Activated CD8-positive, alpha-beta memory T cell treated with anti-CD3 and anti-CD28 coated beads, Interleukin-2, amount 50 U/mL, for 1 hour (primary cell): ENCODE data around the gene SLC34A1.
"Not testable (repeated sequence)": the region's sequence is repeated elsewhere in the genome, so short reads cannot be mapped to it uniquely, and the experiment has no call there.

Experiments
- DNase-seq: peaks from one replicate; pipeline ENCODE4 v3.0.0-alpha.2; 2020; ENCODE audit errors: extremely low read depth

The SLC34A1 gene

DNA sequence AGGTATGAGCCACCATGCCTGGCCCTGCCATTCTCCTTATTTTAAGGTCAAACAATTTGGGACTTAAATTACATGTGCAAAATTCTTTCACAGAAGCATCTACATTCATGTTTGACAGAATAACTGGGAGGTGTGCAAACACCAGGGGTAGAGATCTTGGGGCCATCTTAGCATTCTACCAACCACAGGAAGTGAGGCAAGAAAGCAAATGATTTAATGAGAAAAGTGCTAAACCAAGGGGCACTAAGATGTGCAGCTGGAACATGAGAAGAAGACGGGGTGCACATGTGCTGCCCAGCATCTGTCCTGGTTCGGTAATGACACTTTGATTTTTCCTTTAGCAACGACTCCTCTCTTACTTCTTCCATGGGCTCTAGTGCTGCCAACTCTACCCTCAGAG lies 26.3 kb downstream of the SLC34A1 start:
- DNase-seq, result no peak

GRCh38 chr5:177412603-177413233 lies 28.5 kb downstream of the SLC34A1 start:
- DNase-seq, result no peak

- DNase-seq, result no peak
Observed at GRCh38 chr5:177414481-177414880, 30.2 kb downstream of the SLC34A1 start.

GRCh38 chr5:177417081-177417480 lies 32.8 kb downstream of the SLC34A1 start:
- DNase-seq, result not testable (repeated sequence)

GRCh38 chr5:177419046-177419445 lies 34.8 kb downstream of the SLC34A1 start:
- DNase-seq, result no peak

DNA sequence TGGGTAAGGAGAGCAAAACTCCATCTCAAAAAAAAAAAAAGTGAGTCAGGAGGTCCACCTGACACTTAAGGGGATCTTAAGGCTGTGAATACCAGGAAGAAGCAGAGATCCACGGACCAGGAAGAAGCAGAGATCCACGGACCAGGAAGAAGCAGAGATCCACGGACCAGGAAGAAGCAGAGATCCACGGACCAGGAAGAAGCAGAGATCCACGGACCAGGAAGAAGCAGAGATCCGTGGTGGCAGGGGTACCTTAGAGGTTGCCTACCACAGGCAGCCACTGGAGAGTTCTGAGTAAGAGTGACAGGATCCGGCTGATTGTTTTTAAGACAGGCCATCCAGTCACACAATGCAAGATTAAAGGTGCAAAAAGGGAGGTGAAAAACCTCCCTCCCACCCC lies 36.2 kb downstream of the SLC34A1 start:
- not testable (repeated sequence) for DNase-seq

DNA sequence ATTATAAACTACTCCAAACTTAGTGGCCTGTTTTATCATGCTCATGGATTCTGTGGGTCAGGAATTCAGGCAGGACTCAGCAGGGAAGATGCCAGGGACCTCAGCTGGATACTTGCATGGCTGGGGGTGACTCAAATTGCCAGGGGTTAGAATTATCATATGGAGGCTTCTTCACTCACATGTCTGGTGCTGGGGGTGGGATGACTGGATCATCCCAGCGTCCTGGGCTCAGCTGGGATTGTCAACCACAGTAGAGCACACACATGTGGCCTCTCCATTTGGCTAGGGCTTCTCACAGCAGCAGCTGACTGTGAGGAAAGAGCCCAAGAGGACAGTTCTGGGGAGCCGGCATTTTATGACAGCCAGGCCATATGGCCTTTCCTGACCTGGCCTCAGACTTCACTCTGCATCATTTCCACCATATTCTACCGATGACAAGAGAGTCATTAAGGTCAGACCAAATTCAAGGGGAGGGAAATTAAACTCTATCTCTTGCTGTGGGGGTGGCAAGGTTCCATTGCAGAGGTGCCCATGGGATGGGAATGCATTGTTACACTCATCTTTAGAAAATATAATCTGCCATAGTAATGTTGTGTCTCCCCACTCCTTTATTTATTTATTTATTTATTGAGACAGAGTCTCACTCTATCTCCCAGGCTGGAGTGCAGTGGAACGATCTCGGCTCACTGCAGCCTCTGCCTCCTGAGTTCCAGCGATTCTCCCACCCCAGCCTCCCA lies 37.0 kb downstream of the SLC34A1 start:
- DNase-seq, result no peak

DNA sequence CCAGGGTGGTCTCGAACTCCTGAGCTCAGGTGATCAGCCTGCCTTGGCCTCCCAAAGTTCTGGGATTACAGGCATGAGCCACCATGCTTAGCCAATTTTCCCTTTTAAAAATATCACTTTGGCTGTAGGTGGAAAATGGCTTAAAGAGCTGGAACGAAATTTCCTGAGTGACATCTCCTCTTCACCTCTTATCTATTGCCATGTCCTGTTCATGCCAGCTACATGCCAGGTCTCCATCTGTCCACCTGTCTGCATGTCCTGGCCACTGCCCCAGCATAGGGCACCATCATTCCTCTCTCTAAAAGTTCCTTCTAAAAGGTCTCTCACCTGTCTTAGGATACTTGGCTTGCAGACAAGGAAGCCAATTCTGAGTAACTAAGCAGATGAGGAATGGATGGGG lies 39.4 kb downstream of the SLC34A1 start:
- DNase-seq, result no peak

GRCh38 chr5:177425196-177425800 lies 41.1 kb downstream of the SLC34A1 start:
- no peak for DNase-seq

DNA sequence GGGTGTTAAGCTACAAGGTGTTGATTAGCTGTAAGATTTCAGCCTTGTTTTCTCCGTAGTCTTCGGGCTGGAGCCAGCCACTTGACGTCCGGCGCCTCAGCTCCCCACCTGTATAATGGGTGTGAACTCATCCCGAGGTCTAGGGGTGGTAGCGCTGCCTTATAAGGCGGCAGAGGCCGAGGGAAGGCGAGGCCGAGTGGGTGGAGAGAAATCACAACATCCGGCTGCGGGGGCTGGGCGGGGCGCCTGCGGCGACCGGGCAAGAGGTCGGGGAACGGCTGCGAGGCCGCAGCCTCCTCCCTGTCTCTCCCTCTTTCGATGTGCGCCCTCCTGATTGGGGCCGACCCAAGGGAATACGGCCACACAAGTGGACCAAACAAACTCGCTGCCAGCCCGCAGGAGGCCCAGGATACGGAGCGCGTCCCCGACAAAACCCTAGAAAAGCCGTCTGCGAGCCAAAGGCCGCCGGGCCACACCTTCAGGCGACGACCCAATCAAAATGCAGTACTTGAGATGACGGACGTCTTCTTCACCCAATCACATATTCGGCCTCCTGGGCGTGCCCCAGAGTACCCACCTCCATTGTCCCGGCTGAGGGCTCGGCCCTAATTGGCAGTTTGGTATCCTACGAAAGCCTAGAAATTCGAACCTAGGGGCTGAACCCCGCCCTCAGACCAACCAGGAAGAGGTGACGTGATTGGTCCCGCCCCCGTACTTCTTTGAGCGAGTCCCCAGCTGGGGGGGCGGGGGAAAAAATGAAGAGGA lies 41.7 kb downstream of the SLC34A1 start:
- peak; percentile 100 for DNase-seq

DNA sequence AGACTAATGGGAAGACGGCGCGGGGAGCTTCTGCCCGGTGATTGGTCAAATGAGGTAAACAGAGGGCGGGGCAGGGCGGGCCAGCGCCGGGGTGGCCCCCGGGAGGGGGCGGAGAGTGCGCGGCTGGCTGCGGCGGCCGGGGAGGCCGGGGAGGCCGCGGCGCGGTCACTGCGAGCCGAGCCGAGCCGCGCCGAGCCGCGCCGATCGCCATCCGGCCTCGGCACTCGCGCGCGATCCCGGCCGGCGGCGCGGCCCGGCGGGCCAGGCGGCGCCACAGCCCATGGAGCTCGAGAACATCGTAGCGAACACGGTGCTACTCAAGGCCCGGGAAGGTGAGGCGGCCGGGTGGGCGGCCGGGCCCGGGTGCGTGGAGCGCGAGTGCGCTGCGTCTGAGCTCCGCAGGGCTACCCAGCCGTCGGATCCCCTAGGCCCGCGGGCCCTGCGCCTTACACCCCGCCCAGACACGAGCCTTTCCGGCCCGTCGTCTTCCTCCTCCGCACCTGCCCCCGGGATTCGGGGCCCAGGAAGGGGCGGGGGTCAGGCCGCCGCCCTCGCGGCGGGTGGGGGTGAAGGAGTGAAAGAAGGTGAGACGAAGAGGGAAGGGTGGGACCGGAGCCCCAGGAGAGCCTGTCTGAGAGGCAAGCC lies 42.5 kb downstream of the SLC34A1 start, which contains the start of gene GRK6:
Gene GRK6, plus strand, starts transcription at position 111 of the 645 bp plus-strand sequence. Its CDS starts 170 bp downstream, at position 281.
- no peak for DNase-seq

GRCh38 chr5:177427211-177427822 lies 43.1 kb downstream of the SLC34A1 start:
- no peak for DNase-seq

DNA sequence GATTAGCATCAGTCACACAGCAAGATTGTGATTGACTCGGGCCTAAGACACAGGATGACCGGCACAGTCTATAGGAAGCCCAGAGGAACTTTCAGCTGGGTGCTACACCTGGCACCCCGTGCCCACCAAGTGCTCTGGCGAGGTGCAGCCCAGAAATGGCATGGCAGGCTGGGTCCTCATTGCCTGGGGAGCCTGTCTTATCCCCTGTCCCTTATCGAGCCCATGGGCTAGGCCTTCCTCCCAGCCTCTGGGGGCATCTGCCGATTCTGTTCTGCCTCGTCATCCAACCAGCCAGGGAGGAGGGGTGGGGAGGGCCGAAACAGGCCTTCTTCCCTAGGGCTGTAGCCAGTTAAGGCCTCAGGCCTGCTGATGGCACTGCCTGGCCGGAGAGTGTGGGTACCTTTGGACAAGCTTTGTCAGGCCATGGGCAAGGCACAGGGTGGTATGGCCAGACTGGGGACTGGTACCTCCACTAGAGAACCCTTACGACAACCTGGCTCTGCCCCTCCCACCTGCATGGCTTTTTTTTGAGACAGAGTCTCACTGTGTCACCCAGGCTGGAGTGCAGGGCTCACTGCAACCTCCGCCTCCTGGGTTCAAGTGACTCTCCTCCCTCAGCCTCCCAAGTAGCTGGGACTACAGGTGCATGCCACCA lies 43.8 kb downstream of the SLC34A1 start:
- DNase-seq, result no peak

DNA sequence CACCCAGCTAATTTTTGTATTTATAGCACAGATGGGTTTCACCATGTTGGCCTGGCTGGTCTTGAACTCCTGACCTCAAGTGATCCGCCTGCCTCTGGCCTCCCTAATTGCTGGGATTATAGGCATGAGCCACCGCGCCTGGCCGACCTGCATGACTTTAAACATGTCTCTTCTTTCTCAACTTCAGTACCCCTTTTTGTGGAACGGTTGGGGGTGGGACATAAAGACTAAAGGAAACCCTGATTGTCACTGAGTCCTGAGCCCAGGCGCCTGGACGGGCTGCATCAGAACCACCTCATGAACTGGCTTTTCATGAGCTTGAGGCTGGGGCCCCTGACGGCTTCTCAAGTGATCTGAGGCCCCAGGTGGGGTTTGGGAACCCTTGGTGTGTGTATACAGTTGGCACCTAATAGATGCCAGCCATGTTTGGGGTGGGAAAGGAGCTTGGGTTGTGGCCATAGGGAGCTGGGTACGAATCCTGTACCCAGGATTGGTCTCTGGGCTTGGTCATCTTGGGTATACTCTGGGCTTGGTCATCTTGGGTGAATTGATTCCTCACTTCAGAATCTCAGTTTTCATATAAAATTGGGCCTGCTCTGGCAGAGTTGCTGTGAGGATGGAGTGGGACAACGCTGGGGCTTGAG lies 44.5 kb downstream of the SLC34A1 start:
- no peak for DNase-seq

GRCh38 chr5:177429248-177430040 lies 45.2 kb downstream of the SLC34A1 start:
- DNase-seq, result peak; percentile 66

DNA sequence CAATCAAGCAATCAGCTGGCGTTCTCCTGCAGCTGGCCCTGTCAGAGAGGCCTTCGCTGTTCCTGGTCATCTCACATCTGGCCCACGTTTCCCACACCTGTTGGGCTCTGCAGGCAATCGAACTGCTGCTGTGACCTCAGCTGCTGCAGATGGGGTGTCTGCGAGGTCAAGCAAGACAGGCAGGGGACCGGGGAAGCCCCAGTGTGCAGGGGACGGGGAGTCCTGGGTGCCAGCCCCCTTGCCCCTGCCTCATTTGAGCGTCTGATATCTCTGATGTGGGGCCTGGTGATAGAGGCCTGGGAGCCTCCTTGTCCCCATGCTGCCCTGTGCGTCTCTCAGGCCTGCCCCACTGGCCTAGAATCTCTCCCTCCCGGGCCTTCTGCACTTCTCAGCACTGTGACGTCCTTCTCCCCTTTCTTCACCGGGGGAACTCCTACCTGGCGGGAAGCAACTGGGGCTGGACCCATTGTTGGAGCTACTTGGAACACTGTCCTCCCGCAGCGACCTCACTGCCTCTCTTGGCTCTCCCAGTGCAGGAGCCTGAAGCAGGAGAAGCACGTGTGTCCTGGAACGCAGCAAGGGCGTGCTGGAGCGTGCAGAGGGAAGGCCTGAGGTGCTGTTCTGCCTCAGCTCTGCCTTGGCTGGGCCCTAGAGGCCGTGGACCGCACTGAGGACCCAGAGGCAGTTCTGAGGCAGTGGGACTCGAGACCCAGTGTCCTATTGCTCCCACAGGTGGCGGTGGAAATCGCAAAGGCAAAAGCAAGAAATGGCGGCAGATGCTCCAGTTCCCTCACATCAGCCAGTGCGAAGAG lies 46.1 kb downstream of the SLC34A1 start:
- no peak for DNase-seq

DNA sequence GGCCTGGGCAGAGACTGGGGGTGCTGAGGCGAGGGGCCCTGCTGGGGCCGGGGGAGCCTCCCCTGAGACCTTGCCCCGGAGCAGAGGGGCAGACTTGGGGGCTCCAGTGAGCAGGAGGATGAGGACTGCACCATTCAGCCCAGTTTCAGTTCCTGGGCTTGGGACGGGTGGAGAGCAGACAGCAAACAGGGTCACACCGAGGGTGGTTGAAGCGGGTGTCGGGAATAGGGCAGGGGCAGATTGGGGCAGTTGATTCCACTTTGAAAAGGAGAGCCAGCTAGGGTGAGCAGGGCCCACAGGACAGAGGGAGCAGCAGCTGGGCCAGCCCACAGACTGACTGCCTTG lies 46.7 kb downstream of the SLC34A1 start:
- DNase-seq, result no peak

GRCh38 chr5:177431317-177432142 lies 47.3 kb downstream of the SLC34A1 start:
- no peak for DNase-seq
